Endothelial cell (in vitro differentiated cells): ENCODE results near the gene SLC7A10. TPM values are rescaled to one million over a fixed set of nuclear protein-coding genes. Genes with fewer than 3 reads are reported as not detected.
"Not testable (repeated sequence)": the region's sequence is repeated elsewhere in the genome, so short reads cannot be mapped to it uniquely, and the experiment has no call there.

Experiments used
- DNase-seq: peaks from one replicate; pipeline ENCODE4 v3.0.0; 2021; ENCODE audit warnings: low spot score
- H3K27ac Mint-ChIP-seq: one replicate; pipeline ENCODE4 v1.8.0; 2021; ENCODE audit warnings: mixed read lengths, inconsistent platforms; ENCODE audit not compliant: unreplicated experiment
- H3K27me3 Mint-ChIP-seq: one replicate; pipeline ENCODE4 v1.8.0; 2021; ENCODE audit warnings: mild to moderate bottlenecking, moderate library complexity, mixed read lengths, inconsistent platforms; ENCODE audit not compliant: unreplicated experiment
- H3K36me3 Mint-ChIP-seq: one replicate; pipeline ENCODE4 v1.8.0; 2021; ENCODE audit warnings: mild to moderate bottlenecking, low read depth, mixed read lengths, inconsistent platforms; ENCODE audit not compliant: unreplicated experiment
- H3K4me1 Mint-ChIP-seq: one replicate; pipeline ENCODE4 v1.8.0; 2021; ENCODE audit warnings: mild to moderate bottlenecking, mixed read lengths, inconsistent platforms; ENCODE audit not compliant: unreplicated experiment
- H3K4me3 Mint-ChIP-seq: one replicate; pipeline ENCODE4 v1.8.0; 2021; ENCODE audit warnings: mild to moderate bottlenecking, mixed read lengths, inconsistent platforms; ENCODE audit not compliant: unreplicated experiment
- H3K9me3 Mint-ChIP-seq: one replicate; pipeline ENCODE4 v1.8.0; 2021; ENCODE audit warnings: mixed read lengths, inconsistent platforms; ENCODE audit not compliant: unreplicated experiment
- CTCF ChIP-seq: fragments of 200-600 bp; sonication (generic); IDR thresholded peaks from one replicate; pipeline ENCODE4 v1.5.0; 2021; ENCODE audit warnings: antibody characterized with exemption; ENCODE audit not compliant: unreplicated experiment
- total RNA-seq: library from RNA; stranded (reverse); fragmentation: NEBNext Ultra II Directional; extraction: Animal tissue kit (Norgen Biotek cat#: 25700); gene quantifications from one replicate; pipeline ENCODE4 v1.2.1, GENCODE V29; 2021; ENCODE audit not compliant: unreplicated experiment

The SLC7A10 gene
- total RNA-seq, 1 donor from 2014 or later: 4.4 TPM

DNA sequence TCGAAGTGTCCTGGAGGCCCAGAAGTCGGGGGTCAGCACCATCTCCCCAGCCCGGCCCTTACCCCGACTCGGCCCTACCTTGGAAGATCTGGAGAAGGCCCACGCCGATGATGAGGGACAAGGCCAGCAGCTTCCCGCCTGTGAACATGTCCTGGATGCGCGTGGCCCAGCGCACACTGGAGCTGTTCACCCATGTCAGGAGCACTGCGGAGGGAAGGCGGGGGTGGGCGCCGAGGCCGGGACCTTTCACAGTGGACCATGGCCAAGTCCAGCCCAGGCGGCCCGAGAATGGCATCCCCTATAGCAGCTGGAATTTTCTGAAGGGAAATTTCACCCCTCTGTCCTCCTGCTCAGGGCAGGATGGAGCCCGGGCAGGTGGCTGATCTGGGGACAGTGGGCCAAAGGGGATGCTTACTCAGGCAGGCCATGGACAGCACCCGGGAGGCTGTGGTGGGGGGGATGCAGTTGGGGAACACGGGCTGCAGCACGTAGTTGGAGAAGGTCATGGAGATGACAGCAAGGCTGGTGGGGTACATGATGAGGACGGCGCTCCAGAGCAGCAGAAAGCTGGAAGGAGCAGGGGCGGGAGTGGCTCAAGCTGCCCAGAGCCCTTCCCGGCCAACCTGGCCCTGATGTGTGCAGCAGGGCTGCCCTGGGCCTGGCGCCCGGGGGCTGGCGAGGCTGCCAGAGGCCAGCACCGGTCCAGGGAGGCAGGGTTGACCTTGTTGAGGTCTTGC lies 13.0 kb downstream of the SLC7A10 start:
- H3K36me3 Mint-ChIP-seq: no peaks in the 10 kb centered on the region
- H3K9me3 Mint-ChIP-seq: no peaks in the 10 kb centered on the region
- H3K27me3 Mint-ChIP-seq: peaks cover 8% of the 10 kb centered on the region
- no peak for DNase-seq
- no peak for TF ChIP-seq CTCF
- peaks cover 7% of the 10 kb centered on the region for H3K4me1 Mint-ChIP-seq
- H3K27ac Mint-ChIP-seq: no peak overlapping the region
- no peak overlapping the region for H3K4me3 Mint-ChIP-seq

DNA sequence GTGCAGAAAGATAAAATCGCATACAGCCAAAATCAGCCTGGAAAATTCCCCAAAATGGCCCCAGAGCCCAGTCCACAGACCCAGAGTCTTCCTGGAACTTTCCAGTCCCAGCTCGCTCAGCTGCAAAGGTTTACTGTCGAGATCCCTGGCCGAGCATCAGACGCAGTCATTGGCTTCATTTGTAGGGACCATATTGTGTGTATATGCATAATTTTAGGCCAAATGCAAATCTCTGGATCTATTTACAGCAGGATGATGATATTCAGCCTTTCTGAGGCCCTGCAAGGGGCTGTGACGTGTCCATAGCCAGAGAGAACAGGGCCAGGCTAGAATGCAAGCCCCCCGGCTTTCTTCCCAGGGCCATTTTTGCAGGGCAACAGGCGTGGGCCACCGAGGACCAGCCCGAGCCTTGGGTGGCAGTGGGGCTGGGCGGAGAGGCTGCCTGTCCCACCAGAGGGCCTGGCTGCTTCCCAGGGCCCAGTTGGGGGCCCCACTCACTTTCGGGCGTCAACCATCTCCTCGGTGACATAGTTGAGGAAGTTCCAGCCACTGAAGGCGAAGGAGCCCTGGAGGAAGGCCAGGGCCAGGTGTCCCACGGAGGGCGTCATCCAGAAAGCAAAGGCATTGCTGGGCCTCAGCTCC lies 13.7 kb downstream of the SLC7A10 start:
- Mint-ChIP-seq H3K36me3 (no peaks in the 10 kb centered on the region), H3K9me3 (no peaks in the 10 kb centered on the region), H3K27ac (no peak overlapping the region), H3K4me3 (no peak overlapping the region), H3K27me3 (peaks cover 8% of the 10 kb centered on the region), H3K4me1 (peaks cover 7% of the 10 kb centered on the region)
- no peak for TF ChIP-seq CTCF
- DNase-seq: no peak

GRCh38 chr19:33210266-33210940 lies 15.2 kb downstream of the SLC7A10 start:
- no peak for DNase-seq
- Mint-ChIP-seq H3K27me3 (peaks cover 7% of the 10 kb centered on the region), H3K9me3 (no peaks in the 10 kb centered on the region), H3K4me1 (peaks cover 7% of the 10 kb centered on the region), H3K27ac (no peak overlapping the region), H3K4me3 (no peak overlapping the region), H3K36me3 (no peaks in the 10 kb centered on the region)
- no peak for TF ChIP-seq CTCF

DNA sequence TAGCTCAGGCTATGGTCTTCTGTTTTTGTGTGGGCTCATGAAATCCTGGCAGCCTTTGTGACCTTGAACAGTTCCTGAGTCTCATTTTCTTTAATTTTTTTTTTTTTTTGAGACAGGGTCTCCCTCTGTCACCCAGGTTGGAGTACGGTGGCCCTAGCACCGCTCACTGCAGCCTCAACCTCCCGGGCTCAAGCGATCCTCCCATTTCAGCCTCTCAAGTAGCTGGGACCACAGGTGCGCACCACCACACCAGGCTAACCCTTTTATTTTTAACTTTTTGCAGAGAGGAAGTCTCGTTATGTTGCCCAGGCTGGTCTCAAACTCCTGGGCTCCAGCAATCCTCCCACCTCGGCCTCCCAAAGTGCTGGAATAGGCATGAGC lies 15.8 kb downstream of the SLC7A10 start:
- not testable (repeated sequence) for H3K27ac Mint-ChIP-seq, H3K4me3 Mint-ChIP-seq, H3K9me3 Mint-ChIP-seq, DNase-seq, H3K36me3 Mint-ChIP-seq, H3K27me3 Mint-ChIP-seq, H3K4me1 Mint-ChIP-seq

DNA sequence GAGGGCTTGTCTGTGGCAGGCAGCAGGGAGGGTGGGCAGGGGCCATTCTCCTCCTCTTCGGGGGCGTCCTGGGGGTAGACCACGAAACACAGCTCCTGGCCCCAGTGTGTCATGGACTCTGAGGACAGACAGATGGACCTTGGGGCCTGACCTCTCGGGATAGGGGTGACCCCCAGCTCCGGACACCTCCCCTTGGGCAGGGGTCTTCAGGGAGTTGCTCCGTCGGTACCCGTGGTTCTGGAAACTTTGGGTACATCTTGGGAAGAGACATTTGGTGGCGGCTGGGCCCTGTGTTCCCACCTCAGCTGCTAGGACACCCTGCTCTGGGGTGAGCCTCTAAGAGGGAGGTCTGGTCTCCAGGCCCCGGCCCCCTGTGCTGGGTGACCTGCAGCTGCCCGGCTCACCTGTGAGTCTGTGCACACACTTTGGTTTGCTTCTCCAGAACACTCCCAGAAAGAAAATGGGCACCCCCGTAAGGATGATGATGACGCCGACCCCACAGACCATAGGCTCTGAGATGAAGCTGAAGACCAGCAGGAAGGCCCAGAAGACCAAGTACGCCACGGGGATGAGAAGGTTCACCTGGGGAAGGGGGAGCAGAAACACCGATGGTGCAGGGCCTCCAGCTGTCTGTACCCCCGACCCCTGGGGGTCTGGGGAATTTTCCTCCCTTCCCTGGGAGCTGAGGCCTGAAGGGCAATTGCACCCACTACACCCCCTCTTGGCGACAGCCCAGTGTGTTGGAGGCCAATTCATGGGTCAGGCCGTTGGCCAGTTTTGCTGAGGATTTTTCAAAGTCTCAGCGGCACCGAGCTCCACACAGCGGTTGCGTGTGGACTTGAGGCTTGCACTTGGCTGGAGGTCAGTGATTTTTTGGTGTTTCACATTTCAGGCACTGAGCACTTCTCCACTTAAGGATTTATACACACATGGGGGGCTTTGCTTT lies 16.5 kb downstream of the SLC7A10 start:
- no peak overlapping the region for H3K4me3 Mint-ChIP-seq
- H3K27me3 Mint-ChIP-seq: peaks cover 3% of the 10 kb centered on the region
- DNase-seq: no peak
- H3K36me3 Mint-ChIP-seq: no peaks in the 10 kb centered on the region
- H3K27ac Mint-ChIP-seq: no peak overlapping the region
- peaks cover 7% of the 10 kb centered on the region for H3K4me1 Mint-ChIP-seq
- no peaks in the 10 kb centered on the region for H3K9me3 Mint-ChIP-seq
- no peak for TF ChIP-seq CTCF
